Ascending aorta (tissue), 2 donors: ENCODE data around the gene SMIM35. TPM values are rescaled to one million over a fixed set of nuclear protein-coding genes. Genes with fewer than 3 reads are reported as not detected.

Experiments used
- DNase-seq, 2 donors: peaks; one replicate each; pipeline ENCODE4 v3.0.0-alpha.2; 2019; ENCODE audit warnings: low spot score in 2 of 2
- H3K27ac ChIP-seq, 2 donors: fragments of 200-600 bp; sonication (generic); one replicate each; pipeline ENCODE4 v1.5.1; 2016 to 2017; ENCODE audit warnings: mild to moderate bottlenecking in 1 of 2
- H3K27me3 ChIP-seq: fragments of 200-600 bp; sonication (generic); one replicate; pipeline ENCODE4 v1.5.1; 2017
- H3K36me3 ChIP-seq, 2 donors: fragments of 200-600 bp; sonication (generic); one replicate each; pipeline ENCODE4 v1.5.1; 2016
- H3K4me1 ChIP-seq, 2 donors: fragments of 200-600 bp; sonication (generic); one replicate each; pipeline ENCODE4 v1.5.1; 2016 to 2017; ENCODE audit warnings: mild to moderate bottlenecking in 1 of 2
- H3K4me3 ChIP-seq, 2 donors: fragments of 200-600 bp; sonication (generic); one replicate each; pipeline ENCODE4 v1.5.1; 2016 to 2017; ENCODE audit warnings: mild to moderate bottlenecking in 1 of 2
- H3K9me3 ChIP-seq, 2 donors: fragments of 200-600 bp; sonication (generic); one replicate each; pipeline ENCODE4 v1.5.1; 2016
- intact Hi-C: fragments of 100-400 bp; cut with DNase I; formaldehyde crosslinking; loops from one replicate; pipeline ENCODE4 v1.15.1; 2023
- total RNA-seq: library from RNA; depleted of rRNA; stranded (reverse); fragments of >200 nt; gene quantifications from one replicate; pipeline ENCODE4 v1.1.0, GENCODE V29; 2016
- TF ChIP-seq, protein P1 (sequence below), 3 experiments: fragments of 200-600 bp in 2 of 3; fragments of 450-650 bp in 1 of 3; sonication (generic) in 2 of 3; IDR thresholded peaks; one replicate each; pipeline ENCODE4 v1.5.1; 2016 to 2019; ENCODE audit warnings: antibody characterized with exemption in 3 of 3, mild to moderate bottlenecking in 1 of 3, moderate library complexity in 1 of 3

Gene SMIM35
- total RNA-seq, 1 donor from 2014 or later: not detected

DNA sequence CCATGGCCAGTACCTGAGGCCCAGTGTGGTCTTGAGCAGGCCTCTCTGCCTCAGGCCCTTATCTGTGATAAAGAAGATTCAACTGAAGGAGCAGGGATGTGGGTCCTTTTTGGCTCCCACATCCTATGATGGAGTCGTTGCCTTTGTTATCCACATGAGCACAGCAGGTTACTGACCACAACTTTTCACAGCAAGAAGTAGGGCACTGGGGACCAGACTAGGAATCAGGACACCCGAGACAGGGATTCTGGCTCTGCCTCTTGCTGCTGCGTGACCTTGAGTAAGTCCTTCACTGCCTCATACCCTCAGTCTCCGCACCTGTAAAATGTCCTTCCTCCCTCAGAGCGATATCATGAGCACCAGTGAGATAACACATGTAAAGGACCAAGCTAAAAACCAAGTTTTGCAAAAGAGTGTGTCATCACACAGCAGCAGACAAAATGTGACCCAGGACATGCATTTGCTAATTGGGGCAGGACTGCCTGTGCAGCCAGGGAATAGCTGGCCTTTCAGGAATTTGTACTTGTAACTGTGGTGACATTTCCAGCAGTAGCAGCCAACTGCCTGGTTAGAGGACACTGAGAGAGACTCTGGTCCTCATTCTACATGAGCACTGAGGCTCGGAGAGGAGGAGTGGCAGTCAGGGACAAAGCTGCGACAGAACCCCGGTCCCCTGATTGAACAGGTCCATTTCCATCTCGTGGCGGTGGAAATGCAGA, 13.2 kb upstream of the SMIM35 start:
- H3K36me3 ChIP-seq: no peaks in the 10 kb centered on the region
- no peak for DNase-seq
- H3K9me3 ChIP-seq: no peaks in the 10 kb centered on the region
- H3K4me1 ChIP-seq: no peaks in the 10 kb centered on the region
- H3K27ac ChIP-seq: no peak overlapping the region
- intact Hi-C loops: no loop called here
- H3K4me3 ChIP-seq: no peak overlapping the region
- TF ChIP-seq, protein P1, sequence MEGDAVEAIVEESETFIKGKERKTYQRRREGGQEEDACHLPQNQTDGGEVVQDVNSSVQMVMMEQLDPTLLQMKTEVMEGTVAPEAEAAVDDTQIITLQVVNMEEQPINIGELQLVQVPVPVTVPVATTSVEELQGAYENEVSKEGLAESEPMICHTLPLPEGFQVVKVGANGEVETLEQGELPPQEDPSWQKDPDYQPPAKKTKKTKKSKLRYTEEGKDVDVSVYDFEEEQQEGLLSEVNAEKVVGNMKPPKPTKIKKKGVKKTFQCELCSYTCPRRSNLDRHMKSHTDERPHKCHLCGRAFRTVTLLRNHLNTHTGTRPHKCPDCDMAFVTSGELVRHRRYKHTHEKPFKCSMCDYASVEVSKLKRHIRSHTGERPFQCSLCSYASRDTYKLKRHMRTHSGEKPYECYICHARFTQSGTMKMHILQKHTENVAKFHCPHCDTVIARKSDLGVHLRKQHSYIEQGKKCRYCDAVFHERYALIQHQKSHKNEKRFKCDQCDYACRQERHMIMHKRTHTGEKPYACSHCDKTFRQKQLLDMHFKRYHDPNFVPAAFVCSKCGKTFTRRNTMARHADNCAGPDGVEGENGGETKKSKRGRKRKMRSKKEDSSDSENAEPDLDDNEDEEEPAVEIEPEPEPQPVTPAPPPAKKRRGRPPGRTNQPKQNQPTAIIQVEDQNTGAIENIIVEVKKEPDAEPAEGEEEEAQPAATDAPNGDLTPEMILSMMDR (IDR thresholded peaks at IDR 0.05): no peak
- no peaks in the 10 kb centered on the region for H3K27me3 ChIP-seq

DNA sequence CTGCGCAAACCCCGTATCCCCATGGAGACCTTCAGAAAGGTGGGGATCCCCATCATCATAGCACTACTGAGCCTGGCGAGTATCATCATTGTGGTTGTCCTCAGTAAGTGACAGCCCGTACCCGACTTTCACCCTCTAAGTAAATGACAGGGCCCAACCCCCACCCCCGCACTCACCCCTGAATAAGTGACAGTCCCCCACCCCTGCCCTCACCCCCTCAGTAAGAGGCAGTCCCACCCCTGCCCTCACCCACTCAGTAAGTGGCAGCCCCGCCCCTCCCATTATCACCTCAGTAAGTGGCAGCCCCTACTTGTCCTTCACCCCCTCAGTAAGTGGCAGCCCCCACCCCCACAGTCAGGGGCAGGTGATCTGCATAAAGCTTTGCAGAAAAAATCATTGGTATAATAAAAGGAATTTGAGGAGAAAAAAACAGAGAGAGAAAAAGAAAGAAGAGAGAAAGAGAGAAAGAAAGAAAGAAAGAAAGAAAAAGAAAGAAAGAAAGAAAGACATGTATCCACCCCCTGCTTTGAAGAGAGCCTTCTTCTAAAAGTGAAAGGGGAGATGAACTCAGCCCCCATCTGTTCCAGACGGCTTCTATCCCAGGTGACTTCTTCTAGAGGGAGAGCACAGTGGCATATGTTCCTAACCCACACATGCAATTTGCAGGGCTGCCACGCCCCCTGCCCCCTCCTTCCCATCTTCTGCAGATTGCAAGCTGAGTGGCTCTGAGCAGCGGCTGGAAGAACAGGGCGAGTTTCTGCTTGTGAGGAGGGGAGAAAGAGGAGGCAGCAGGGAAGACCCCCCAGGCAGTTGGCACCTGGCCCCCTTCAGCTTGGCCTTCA, 12.5 kb upstream of the SMIM35 start:
- Histone ChIP-seq H3K27me3 (no peaks in the 10 kb centered on the region), H3K36me3 (no peaks in the 10 kb centered on the region), H3K4me1 (no peaks in the 10 kb centered on the region), H3K4me3 (no peak overlapping the region), H3K27ac (no peak overlapping the region), H3K9me3 (no peaks in the 10 kb centered on the region)
- TF ChIP-seq, protein P1 (IDR thresholded peaks at IDR 0.05): no peak
- no peak for DNase-seq
- intact Hi-C loops: no loop called here

DNA sequence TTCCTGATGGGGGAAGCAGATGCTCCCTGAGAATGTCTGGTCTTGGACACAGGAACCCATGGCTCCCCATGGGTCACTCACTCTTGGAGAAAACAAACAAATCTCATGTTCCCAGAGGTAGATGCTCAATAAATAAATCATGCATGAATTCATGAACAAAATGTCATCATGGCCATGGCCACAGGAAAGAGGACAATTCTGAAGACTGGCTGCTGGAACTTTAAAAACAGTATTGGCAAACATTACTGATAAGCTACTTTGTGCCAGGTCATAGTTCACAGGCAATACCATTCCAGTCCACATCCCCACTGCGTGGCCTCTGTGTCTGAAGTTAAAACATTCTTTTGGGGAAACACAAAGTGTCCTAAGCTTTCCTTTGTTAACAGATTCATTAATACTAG, 9.2 kb upstream of the SMIM35 start:
- no peak overlapping the region for H3K27ac ChIP-seq
- DNase-seq: no peak
- intact Hi-C loops: no loop called here
- H3K36me3 ChIP-seq: no peaks in the 10 kb centered on the region
- no peak overlapping the region for H3K4me3 ChIP-seq
- no peaks in the 10 kb centered on the region for H3K4me1 ChIP-seq
- no peaks in the 10 kb centered on the region for H3K27me3 ChIP-seq
- TF ChIP-seq, protein P1 (IDR thresholded peaks at IDR 0.05): no peak
- H3K9me3 ChIP-seq: no peaks in the 10 kb centered on the region

DNA sequence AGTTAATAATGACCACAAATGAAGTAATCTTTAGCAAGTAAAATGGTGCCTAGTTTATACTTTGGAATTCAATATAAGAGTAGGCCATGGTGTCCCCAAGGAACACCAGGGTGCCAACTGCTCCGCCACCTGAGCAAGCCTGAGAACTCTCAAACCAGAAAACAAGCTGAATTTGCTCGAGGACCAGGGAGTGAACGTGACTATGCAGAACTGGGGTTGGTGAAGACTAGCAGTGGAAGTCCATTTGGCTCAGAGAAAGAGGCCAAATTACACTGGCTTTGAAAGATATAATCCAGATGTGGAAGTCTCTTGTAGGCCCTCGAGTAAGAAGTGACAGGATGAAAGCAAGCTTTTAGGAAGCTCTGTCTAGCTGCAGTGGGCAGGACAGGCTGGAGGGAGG, 8.7 kb upstream of the SMIM35 start:
- Histone ChIP-seq H3K4me3 (no peak overlapping the region), H3K4me1 (no peaks in the 10 kb centered on the region), H3K27ac (no peak overlapping the region), H3K27me3 (no peaks in the 10 kb centered on the region), H3K36me3 (no peaks in the 10 kb centered on the region), H3K9me3 (no peaks in the 10 kb centered on the region)
- TF ChIP-seq, protein P1 (IDR thresholded peaks at IDR 0.05): no peak
- intact Hi-C loops: no loop called here
- DNase-seq: no peak

DNA sequence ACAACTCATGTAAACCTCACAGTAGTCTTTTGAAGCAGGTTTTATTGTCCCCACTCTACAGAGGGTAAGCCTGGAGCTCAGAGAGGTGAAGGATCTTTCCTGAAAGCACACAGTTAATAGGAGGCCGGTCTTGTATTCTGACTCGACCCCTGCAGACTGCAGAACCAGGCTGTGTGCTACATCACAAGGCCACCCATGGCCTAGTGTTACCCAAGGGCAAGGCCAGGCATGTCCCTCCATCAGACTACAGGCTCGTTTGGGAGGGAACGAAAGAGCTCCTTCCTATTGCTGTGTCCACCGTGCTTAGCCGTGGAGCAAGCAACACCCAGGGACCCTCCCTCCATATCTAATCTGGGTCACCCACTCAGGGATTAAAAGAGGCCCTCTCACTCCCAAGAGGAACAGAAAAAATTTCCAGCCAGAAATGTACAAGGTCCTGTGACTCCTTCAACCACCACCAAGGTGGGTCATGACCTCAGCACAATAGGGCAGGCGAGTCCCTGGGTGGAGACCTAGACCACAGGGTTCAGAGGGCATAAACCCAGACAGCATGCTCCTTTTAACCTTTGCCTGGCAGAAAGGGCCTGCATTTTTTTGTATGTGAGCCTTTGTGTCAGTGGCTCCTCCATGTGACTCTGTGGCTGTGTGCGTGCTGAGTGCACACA, 6.3 kb upstream of the SMIM35 start:
- Histone ChIP-seq H3K9me3 (no peaks in the 10 kb centered on the region), H3K36me3 (no peaks in the 10 kb centered on the region), H3K27me3 (no peaks in the 10 kb centered on the region), H3K4me1 (no peaks in the 10 kb centered on the region), H3K27ac (no peak overlapping the region), H3K4me3 (no peak overlapping the region)
- DNase-seq: no peak
- intact Hi-C loops: no loop called here
- TF ChIP-seq, protein P1 (IDR thresholded peaks at IDR 0.05): no peak
